CD8-positive, alpha-beta memory T cell (primary cell): Measurements from ENCODE around the gene PALLD. TPM values are rescaled to one million over a fixed set of nuclear protein-coding genes. Genes with fewer than 3 reads are reported as not detected.
A peak's percentile ranks its signal among the peaks of the same experiment; 100 is the strongest.

ENCODE experiments used
- CTCF ChIA-PET: fragments of 350-600 bp; sonication (Branson Sonifier 250); formaldehyde crosslinking; loops from one replicate; lab custom pipeline; 2021; ENCODE audit warnings: antibody characterized with exemption; lab: Charles Lee
- POLR2A ChIA-PET: fragments of 350-600 bp; sonication (Branson Sonifier 250); formaldehyde crosslinking; loops from one replicate; lab custom pipeline; 2021; ENCODE audit warnings: antibody characterized with exemption; lab: Charles Lee
- DNase-seq, 5 donors: peaks; one replicate each; pipeline versions ENCODE4 v3.0.0 to v3.0.0-alpha.2; 2020 to 2022; ENCODE audit warnings: mixed read lengths in 1 of 5
- H3K27ac ChIP-seq: one replicate; pipeline ENCODE4 v1.7.0; 2013; ENCODE audit warnings: low read depth, mild to moderate bottlenecking, low read length, moderate library complexity
- H3K27me3 ChIP-seq: 2 replicates; pipeline ENCODE4 v1.7.0; 2013; ENCODE audit warnings: low read length, mild to moderate bottlenecking; ENCODE audit not compliant: insufficient read depth, poor library complexity, severe bottlenecking
- H3K36me3 ChIP-seq: 2 replicates; pipeline ENCODE4 v1.7.0; 2013; ENCODE audit warnings: mild to moderate bottlenecking, low read length, moderate library complexity; ENCODE audit not compliant: insufficient read depth
- H3K4me1 ChIP-seq: 2 replicates; pipeline ENCODE4 v1.7.0; 2013; ENCODE audit warnings: mild to moderate bottlenecking, low read length, moderate library complexity; ENCODE audit not compliant: insufficient read depth
- H3K4me3 ChIP-seq: 2 replicates; pipeline ENCODE4 v1.7.0; 2013; ENCODE audit warnings: mild to moderate bottlenecking, low read length
- H3K9me3 ChIP-seq: 2 replicates; pipeline ENCODE4 v1.7.0; 2013; ENCODE audit warnings: mild to moderate bottlenecking, low read length
- H3K27ac Mint-ChIP-seq, 8 donors: one replicate each; pipeline ENCODE4 v1.8.0; 2020 to 2021; ENCODE audit warnings: mixed read lengths in 8 of 8, mild to moderate bottlenecking in 6 of 8, inconsistent platforms in 3 of 8, moderate library complexity in 3 of 8
- H3K27me3 Mint-ChIP-seq, 2 donors: one replicate each; pipeline ENCODE4 v1.8.0; 2020 to 2021; ENCODE audit warnings: mixed read lengths in 2 of 2, mild to moderate bottlenecking in 1 of 2, moderate library complexity in 1 of 2
- H3K36me3 Mint-ChIP-seq, 3 donors: one replicate each; pipeline ENCODE4 v1.8.0; 2020 to 2021; ENCODE audit warnings: mixed read lengths in 3 of 3, inconsistent platforms in 1 of 3, mild to moderate bottlenecking in 1 of 3
- H3K4me1 Mint-ChIP-seq, 3 donors: one replicate each; pipeline ENCODE4 v1.8.0; 2020 to 2021; ENCODE audit warnings: mixed read lengths in 3 of 3, inconsistent platforms in 1 of 3, mild to moderate bottlenecking in 1 of 3
- H3K4me3 Mint-ChIP-seq, 7 donors: one replicate each; pipeline ENCODE4 v1.8.0; 2020 to 2021; ENCODE audit warnings: mixed read lengths in 7 of 7, mild to moderate bottlenecking in 6 of 7, moderate library complexity in 4 of 7, inconsistent platforms in 2 of 7
- H3K9me3 Mint-ChIP-seq, 5 donors: one replicate each; pipeline ENCODE4 v1.8.0; 2020 to 2022; ENCODE audit warnings: mixed read lengths in 5 of 5, mild to moderate bottlenecking in 3 of 5, moderate library complexity in 2 of 5, inconsistent platforms in 1 of 5
- polyA plus RNA-seq: library from polyadenylated mRNA; unstranded; fragments of 300-500 nt; fragmentation: Illumina TruSeq; gene quantifications from one replicate; pipeline ENCODE4 v1.2.3, GENCODE V29; 2021
- total RNA-seq, 2 experiments: library from RNA; stranded (reverse); gene quantifications; one replicate each; pipeline ENCODE4 v1.2.3, GENCODE V29; 2021

Gene PALLD
- total and polyA plus RNA-seq, 3 experiments from 2014 or later = 0.35 to 0.97 (median 0.47) TPM

- no peak overlapping the region for H3K4me3 Mint-ChIP-seq
- H3K36me3 Mint-ChIP-seq = peaks cover 0 to 11% (median 5%) of the 10 kb centered on the region in 3 donors
- peaks cover 18 to 26% (median 23%) of the 10 kb centered on the region in 3 donors for H3K4me1 Mint-ChIP-seq
- Histone ChIP-seq H3K27ac (no peak overlapping the region), H3K36me3 (no peaks in the 10 kb centered on the region), H3K4me3 (no peak overlapping the region), H3K27me3 (no peaks in the 10 kb centered on the region), H3K4me1 (peaks cover 18% of the 10 kb centered on the region), H3K9me3 (no peaks in the 10 kb centered on the region)
- peak overlapping the region in 1 of 8 donors; percentile 43 for H3K27ac Mint-ChIP-seq
- H3K9me3 Mint-ChIP-seq = no peaks in the 10 kb centered on the region
- ChIA-PET CTCF (no interaction called here), POLR2A (no interaction called here)
- DNase-seq = no peak
- H3K27me3 Mint-ChIP-seq = peaks cover 5 to 9% of the 10 kb centered on the region in 2 donors
Measured at GRCh38 chr4:168485156-168485910, 11.5 kb upstream of the PALLD start.

- H3K4me1 ChIP-seq = peaks cover 9% of the 10 kb centered on the region
- DNase-seq = no peak
- H3K9me3 ChIP-seq = no peaks in the 10 kb centered on the region
- POLR2A ChIA-PET = no interaction called here
- CTCF ChIA-PET = no interaction called here
- H3K36me3 ChIP-seq = no peaks in the 10 kb centered on the region
- no peak overlapping the region for H3K27ac Mint-ChIP-seq
- H3K4me3 Mint-ChIP-seq = no peak overlapping the region
- peaks cover 5 to 14% of the 10 kb centered on the region in 2 donors for H3K27me3 Mint-ChIP-seq
- H3K27ac ChIP-seq = no peak overlapping the region
- no peak overlapping the region for H3K4me3 ChIP-seq
- H3K36me3 Mint-ChIP-seq = peaks cover 0 to 11% (median 0%) of the 10 kb centered on the region in 3 donors
- H3K27me3 ChIP-seq = no peaks in the 10 kb centered on the region
- H3K9me3 Mint-ChIP-seq = no peaks in the 10 kb centered on the region
- peaks cover 6 to 10% (median 9%) of the 10 kb centered on the region in 3 donors for H3K4me1 Mint-ChIP-seq
Measured at GRCh38 chr4:168486912-168487281, 10.0 kb upstream of the PALLD start.

GRCh38 chr4:168487282-168488035, 9.4 kb upstream of the PALLD start:
- H3K27ac Mint-ChIP-seq = peak overlapping the region in 1 of 8 donors; percentile 41

GRCh38 chr4:168488869-168489274, 8.0 kb upstream of the PALLD start:
- no peaks in the 10 kb centered on the region for H3K36me3 ChIP-seq
- ChIA-PET POLR2A (no interaction called here), CTCF (no interaction called here)
- no peaks in the 10 kb centered on the region for H3K9me3 ChIP-seq
- no peaks in the 10 kb centered on the region for H3K4me1 ChIP-seq
- no peaks in the 10 kb centered on the region for H3K27me3 ChIP-seq
- no peak overlapping the region for H3K27ac Mint-ChIP-seq
- no peak overlapping the region for H3K4me3 Mint-ChIP-seq
- H3K4me3 ChIP-seq = no peak overlapping the region
- H3K4me1 Mint-ChIP-seq = no peaks in the 10 kb centered on the region
- no peak for DNase-seq
- H3K9me3 Mint-ChIP-seq = no peaks in the 10 kb centered on the region
- peaks cover 11 to 30% of the 10 kb centered on the region in 2 donors for H3K27me3 Mint-ChIP-seq
- peaks cover 0 to 9% (median 1%) of the 10 kb centered on the region in 3 donors for H3K36me3 Mint-ChIP-seq
- H3K27ac ChIP-seq = no peak overlapping the region

More at GRCh38 chr4:168487282-168488035, 9.4 kb upstream of the PALLD start:
- Mint-ChIP-seq H3K9me3 (no peaks in the 10 kb centered on the region), H3K36me3 (peaks cover 0 to 11% (median 0%) of the 10 kb centered on the region in 3 donors), H3K4me3 (no peak overlapping the region), H3K27me3 (peaks cover 5 to 18% of the 10 kb centered on the region in 2 donors), H3K4me1 (peaks cover under 1 to 5% (median 5%) of the 10 kb centered on the region in 3 donors)
- Histone ChIP-seq H3K27ac (no peak overlapping the region), H3K9me3 (no peaks in the 10 kb centered on the region), H3K36me3 (no peaks in the 10 kb centered on the region), H3K27me3 (no peaks in the 10 kb centered on the region), H3K4me1 (peaks cover 4% of the 10 kb centered on the region), H3K4me3 (no peak overlapping the region)
- ChIA-PET POLR2A (no interaction called here), CTCF (no interaction called here)
- DNase-seq = no peak

- H3K36me3 ChIP-seq = no peaks in the 10 kb centered on the region
- H3K27me3 ChIP-seq = no peaks in the 10 kb centered on the region
- no peak overlapping the region for H3K27ac ChIP-seq
- H3K4me1 ChIP-seq = no peaks in the 10 kb centered on the region
- Mint-ChIP-seq H3K4me3 (no peak overlapping the region), H3K36me3 (peaks cover 0 to 6% (median 1%) of the 10 kb centered on the region in 3 donors), H3K27me3 (peaks cover 11 to 33% of the 10 kb centered on the region in 2 donors), H3K9me3 (no peaks in the 10 kb centered on the region), H3K27ac (no peak overlapping the region), H3K4me1 (no peaks in the 10 kb centered on the region)
- no peaks in the 10 kb centered on the region for H3K9me3 ChIP-seq
- ChIA-PET POLR2A (no interaction called here), CTCF (no interaction called here)
- DNase-seq = no peak
- H3K4me3 ChIP-seq = no peak overlapping the region
Measured at GRCh38 chr4:168489616-168490015, 7.2 kb upstream of the PALLD start.

GRCh38 chr4:168490711-168491110, 6.1 kb upstream of the PALLD start:
- peaks cover 0 to 3% (median 1%) of the 10 kb centered on the region in 3 donors for H3K36me3 Mint-ChIP-seq
- POLR2A ChIA-PET = no interaction called here
- H3K36me3 ChIP-seq = no peaks in the 10 kb centered on the region
- no peak overlapping the region for H3K27ac Mint-ChIP-seq
- no peak overlapping the region for H3K4me3 ChIP-seq
- H3K4me1 Mint-ChIP-seq = no peaks in the 10 kb centered on the region
- H3K9me3 ChIP-seq = no peaks in the 10 kb centered on the region
- no peaks in the 10 kb centered on the region for H3K9me3 Mint-ChIP-seq
- H3K27me3 Mint-ChIP-seq = peaks cover 11 to 39% of the 10 kb centered on the region in 2 donors
- no peaks in the 10 kb centered on the region for H3K4me1 ChIP-seq
- H3K4me3 Mint-ChIP-seq = no peak overlapping the region
- CTCF ChIA-PET = no interaction called here
- H3K27me3 ChIP-seq = no peaks in the 10 kb centered on the region
- no peak overlapping the region for H3K27ac ChIP-seq
- no peak for DNase-seq

- Histone ChIP-seq H3K27ac (no peak overlapping the region), H3K36me3 (no peaks in the 10 kb centered on the region), H3K4me1 (no peaks in the 10 kb centered on the region), H3K27me3 (no peaks in the 10 kb centered on the region), H3K4me3 (no peak overlapping the region), H3K9me3 (no peaks in the 10 kb centered on the region)
- Mint-ChIP-seq H3K27me3 (peaks cover 11 to 39% of the 10 kb centered on the region in 2 donors), H3K4me1 (no peaks in the 10 kb centered on the region), H3K36me3 (peaks cover 0 to 3% (median 1%) of the 10 kb centered on the region in 3 donors), H3K4me3 (no peak overlapping the region), H3K27ac (no peak overlapping the region), H3K9me3 (no peaks in the 10 kb centered on the region)
- no peak for DNase-seq
- ChIA-PET CTCF (no interaction called here), POLR2A (no interaction called here)
Measured at GRCh38 chr4:168491563-168491962, 5.3 kb upstream of the PALLD start.

- no peaks in the 10 kb centered on the region for H3K4me1 Mint-ChIP-seq
- no peak overlapping the region for H3K27ac Mint-ChIP-seq
- ChIA-PET CTCF (no interaction called here), POLR2A (interaction anchor here (0.7 kb wide), 1 partner anchor 15 kb away, joined by 11 read pairs; no protein-coding TSS in a partner anchor)
- no peaks in the 10 kb centered on the region for H3K36me3 ChIP-seq
- no peaks in the 10 kb centered on the region for H3K4me1 ChIP-seq
- H3K4me3 ChIP-seq = no peak overlapping the region
- H3K27me3 ChIP-seq = no peaks in the 10 kb centered on the region
- no peaks in the 10 kb centered on the region for H3K9me3 Mint-ChIP-seq
- peaks cover 0 to 1% (median 0%) of the 10 kb centered on the region in 3 donors for H3K36me3 Mint-ChIP-seq
- H3K9me3 ChIP-seq = no peaks in the 10 kb centered on the region
- no peak for DNase-seq
- peaks cover 11 to 48% of the 10 kb centered on the region in 2 donors for H3K27me3 Mint-ChIP-seq
- no peak overlapping the region for H3K4me3 Mint-ChIP-seq
- H3K27ac ChIP-seq = no peak overlapping the region
Measured at GRCh38 chr4:168498251-168498650, 1.4 kb downstream of the PALLD start.
